GM21619 (cell line): Measurements from ENCODE around the gene ATL3.
"Not testable (repeated sequence)": the region's sequence is repeated elsewhere in the genome, so short reads cannot be mapped to it uniquely, and the experiment has no call there.

ENCODE experiments used
- ATAC-seq: cut with Tn5 transposase; IDR thresholded peaks from one replicate; pipeline ENCODE4 v1.9.1; 2021; ENCODE audit not compliant: unreplicated experiment

Gene ATL3

GRCh38 chr11:63590024-63590788, 81.0 kb downstream of the ATL3 start:
- no peak for ATAC-seq

- no peak for ATAC-seq
Measured at GRCh38 chr11:63589000-63589399, 82.2 kb downstream of the ATL3 start.

- no peak for ATAC-seq
Measured at GRCh38 chr11:63586451-63587166, 84.6 kb downstream of the ATL3 start.

- no peak for ATAC-seq
Measured at GRCh38 chr11:63583357-63583677, 87.9 kb downstream of the ATL3 start.

GRCh38 chr11:63581224-63581623, 90.0 kb downstream of the ATL3 start:
- ATAC-seq, result not testable (repeated sequence)

GRCh38 chr11:63578882-63579281, 92.3 kb downstream of the ATL3 start:
- ATAC-seq, result not testable (repeated sequence)

DNA sequence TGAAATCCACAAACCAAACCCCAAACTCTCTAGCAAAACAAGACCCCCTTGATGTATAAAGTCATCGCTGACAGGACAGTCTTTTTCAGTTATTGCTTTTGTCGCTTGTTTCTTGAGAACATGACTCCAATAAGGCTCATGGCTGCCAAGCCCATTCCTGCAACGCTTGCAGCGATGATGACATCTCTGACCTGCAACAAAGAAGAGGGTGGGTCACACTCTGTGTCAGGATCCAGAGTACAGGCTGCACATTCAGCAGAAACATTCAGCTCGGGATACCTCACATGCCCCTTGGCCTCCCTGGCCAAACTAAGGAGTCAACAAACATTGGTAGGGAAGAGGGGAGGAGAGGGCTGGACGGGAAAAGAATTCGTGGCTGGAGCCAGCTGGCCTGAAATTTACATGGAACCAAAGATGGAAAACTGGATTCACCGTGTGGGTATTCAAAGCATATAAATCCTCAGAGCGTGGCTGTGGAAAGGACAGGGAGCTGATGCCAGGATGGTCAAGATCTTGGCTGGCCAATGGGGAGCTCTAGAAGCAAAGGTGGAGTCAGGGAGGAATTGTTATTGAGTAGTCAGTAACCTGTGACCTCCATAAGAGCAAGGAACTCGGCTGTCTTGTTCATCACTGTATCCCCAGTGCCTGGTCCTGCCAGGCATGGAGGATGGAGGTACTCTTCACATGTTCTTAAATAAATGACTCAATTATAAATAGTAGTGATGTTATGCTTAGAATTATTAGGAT, 96.1 kb downstream of the ATL3 start:
- no peak for ATAC-seq
